Brain microvascular endothelial cell (primary cell): ENCODE data around the gene KRT6A.
"Not testable (repeated sequence)": the region's sequence is repeated elsewhere in the genome, so short reads cannot be mapped to it uniquely, and the experiment has no call there.

ENCODE experiments used
- DNase-seq: peaks from one replicate; pipeline ENCODE4 v3.0.0-alpha.2; 2020
- H3K27ac ChIP-seq: fragments of 250-450 bp; sonication (Bioruptor Pico); 2 replicates; pipeline ENCODE4 v1.5.1; 2020; ENCODE audit warnings: mild to moderate bottlenecking, moderate library complexity
- H3K27me3 ChIP-seq: fragments of 250-450 bp; sonication (Bioruptor Pico); replicated peaks from 2 replicates; pipeline ENCODE4 v1.5.1; 2020; ENCODE audit warnings: mild to moderate bottlenecking
- H3K36me3 ChIP-seq: fragments of 250-450 bp; sonication (Bioruptor Pico); replicated peaks from 2 replicates; pipeline ENCODE4 v1.5.1; 2020; ENCODE audit warnings: mild to moderate bottlenecking
- H3K4me3 ChIP-seq: 2 replicates; pipeline ENCODE4 v1.5.1; 2011; ENCODE audit warnings: low read depth, mild to moderate bottlenecking, control low read depth, low read length, moderate library complexity
- in situ Hi-C: cut with HindIII; loops from 2 replicates; pipeline ENCODE4 v1.10.0; 2017; ENCODE audit warnings: low sequenced_read_pairs, low pct_ligation_motif_present
- TF ChIP-seq, protein P1 (sequence below): IDR thresholded peaks from 2 replicates; pipeline ENCODE4 v1.5.1; 2011; ENCODE audit warnings: low read depth, mild to moderate bottlenecking, moderate library complexity, low read length, control low read depth, inconsistent platforms; ENCODE audit errors: missing control alignments

Gene KRT6A

DNA sequence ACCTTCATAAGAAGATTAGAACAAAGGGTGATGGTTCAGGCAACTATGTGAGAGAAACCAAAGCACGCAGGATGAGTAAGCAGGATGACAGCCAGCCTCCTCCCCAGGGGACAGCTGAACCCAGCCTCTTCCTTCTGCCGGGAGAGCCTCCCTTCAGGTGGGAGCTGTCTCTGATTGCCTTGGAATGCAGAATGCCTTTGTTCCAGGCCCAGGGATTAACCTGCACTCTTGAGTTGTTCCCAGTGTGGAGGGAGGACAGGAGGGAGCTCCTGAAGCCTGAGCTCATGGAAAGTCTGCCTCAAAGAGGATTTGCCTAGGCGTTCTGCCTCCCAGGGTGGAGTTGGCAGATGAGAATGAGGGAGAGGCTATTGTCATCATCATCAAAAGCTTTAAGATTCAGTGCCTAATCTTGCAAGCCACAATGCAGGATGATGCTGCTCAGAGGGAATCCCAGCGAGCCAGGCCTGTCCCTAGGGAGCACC, 3.6 kb upstream of the KRT6A start:
- Histone ChIP-seq H3K27me3 (no peaks in the 10 kb centered on the region), H3K4me3 (no peak overlapping the region), H3K27ac (no peak overlapping the region), H3K36me3 (no peaks in the 10 kb centered on the region)
- DNase-seq, result peak; percentile 80
- TF ChIP-seq, protein P1, sequence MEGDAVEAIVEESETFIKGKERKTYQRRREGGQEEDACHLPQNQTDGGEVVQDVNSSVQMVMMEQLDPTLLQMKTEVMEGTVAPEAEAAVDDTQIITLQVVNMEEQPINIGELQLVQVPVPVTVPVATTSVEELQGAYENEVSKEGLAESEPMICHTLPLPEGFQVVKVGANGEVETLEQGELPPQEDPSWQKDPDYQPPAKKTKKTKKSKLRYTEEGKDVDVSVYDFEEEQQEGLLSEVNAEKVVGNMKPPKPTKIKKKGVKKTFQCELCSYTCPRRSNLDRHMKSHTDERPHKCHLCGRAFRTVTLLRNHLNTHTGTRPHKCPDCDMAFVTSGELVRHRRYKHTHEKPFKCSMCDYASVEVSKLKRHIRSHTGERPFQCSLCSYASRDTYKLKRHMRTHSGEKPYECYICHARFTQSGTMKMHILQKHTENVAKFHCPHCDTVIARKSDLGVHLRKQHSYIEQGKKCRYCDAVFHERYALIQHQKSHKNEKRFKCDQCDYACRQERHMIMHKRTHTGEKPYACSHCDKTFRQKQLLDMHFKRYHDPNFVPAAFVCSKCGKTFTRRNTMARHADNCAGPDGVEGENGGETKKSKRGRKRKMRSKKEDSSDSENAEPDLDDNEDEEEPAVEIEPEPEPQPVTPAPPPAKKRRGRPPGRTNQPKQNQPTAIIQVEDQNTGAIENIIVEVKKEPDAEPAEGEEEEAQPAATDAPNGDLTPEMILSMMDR, result no peak
- in situ Hi-C loops, result no loop called here

DNA sequence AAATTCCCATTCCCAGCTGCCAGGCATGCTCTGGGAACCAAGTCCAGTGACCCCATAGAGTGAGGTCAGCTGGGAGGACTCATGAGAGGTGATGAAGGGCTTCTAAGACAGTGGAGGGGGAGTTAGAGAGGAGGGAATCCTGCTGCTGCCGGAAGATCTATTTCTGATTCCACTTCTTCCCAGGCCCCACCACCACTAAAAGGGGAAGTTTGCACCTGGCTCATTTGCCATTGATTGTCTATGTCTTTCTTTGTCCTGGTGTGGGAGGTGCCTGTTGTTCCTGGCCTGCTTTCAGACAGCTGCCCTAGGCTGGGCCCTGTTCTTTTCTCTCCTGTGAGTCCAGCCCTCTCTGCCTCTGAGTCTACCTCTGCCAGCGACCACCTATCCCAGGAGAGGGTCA, 3.0 kb upstream of the KRT6A start:
- no peak for DNase-seq
- in situ Hi-C loops, result no loop called here
- TF ChIP-seq, protein P1, result no peak
- no peak overlapping the region for H3K4me3 ChIP-seq
- H3K36me3 ChIP-seq, result no peaks in the 10 kb centered on the region
- peaks cover 3% of the 10 kb centered on the region for H3K27me3 ChIP-seq
- peak overlapping the region; percentile 36 for H3K27ac ChIP-seq

DNA sequence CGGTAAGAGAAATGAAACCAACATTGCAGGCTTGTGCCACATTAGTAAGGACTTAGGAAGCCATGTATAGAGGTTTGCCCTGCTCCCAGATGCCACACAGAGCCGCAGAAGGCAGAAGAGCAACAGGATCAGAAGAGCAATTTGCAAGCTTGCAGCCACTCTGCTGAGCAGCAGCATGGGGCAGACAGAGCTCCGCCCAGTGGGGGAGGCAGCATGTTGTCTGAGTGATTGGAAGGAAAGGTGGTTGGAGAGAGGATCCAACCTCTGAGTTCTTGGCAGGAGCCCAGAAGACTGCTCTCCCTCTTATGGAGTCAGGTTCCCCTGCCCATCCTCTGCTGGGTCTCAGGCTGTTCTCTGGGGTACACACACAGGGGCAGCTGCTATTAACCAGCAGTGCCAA, 2.3 kb upstream of the KRT6A start:
- H3K4me3 ChIP-seq, result no peak overlapping the region
- H3K27ac ChIP-seq, result no peak overlapping the region
- no peaks in the 10 kb centered on the region for H3K36me3 ChIP-seq
- no peak for DNase-seq
- TF ChIP-seq, protein P1, result no peak
- H3K27me3 ChIP-seq, result peaks cover 3% of the 10 kb centered on the region
- in situ Hi-C loops, result no loop called here

DNA sequence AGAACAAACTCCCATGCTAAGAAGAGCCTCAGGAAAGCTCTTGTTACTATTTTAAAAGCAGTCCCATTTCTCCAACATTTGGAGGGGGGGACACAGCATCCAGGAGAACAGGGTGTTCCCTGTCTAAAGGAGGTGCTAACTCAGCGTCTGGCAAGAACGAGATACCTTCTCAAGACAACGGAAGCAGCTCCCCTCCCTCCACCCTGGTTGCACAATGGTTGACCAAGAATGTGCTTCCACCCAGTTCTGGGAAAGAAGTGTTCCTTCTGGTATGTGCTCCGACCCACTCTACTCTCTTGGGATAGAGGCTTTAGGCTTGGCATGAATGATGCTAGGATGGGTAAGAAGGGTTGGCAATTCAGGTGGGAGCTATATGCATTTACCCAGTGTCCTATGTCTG, 1.5 kb upstream of the KRT6A start:
- in situ Hi-C loops, result no loop called here
- Histone ChIP-seq H3K4me3 (no peak overlapping the region), H3K27ac (no peak overlapping the region), H3K36me3 (no peaks in the 10 kb centered on the region), H3K27me3 (peaks cover 5% of the 10 kb centered on the region)
- TF ChIP-seq, protein P1, result no peak
- DNase-seq, result peak; percentile 16

DNA sequence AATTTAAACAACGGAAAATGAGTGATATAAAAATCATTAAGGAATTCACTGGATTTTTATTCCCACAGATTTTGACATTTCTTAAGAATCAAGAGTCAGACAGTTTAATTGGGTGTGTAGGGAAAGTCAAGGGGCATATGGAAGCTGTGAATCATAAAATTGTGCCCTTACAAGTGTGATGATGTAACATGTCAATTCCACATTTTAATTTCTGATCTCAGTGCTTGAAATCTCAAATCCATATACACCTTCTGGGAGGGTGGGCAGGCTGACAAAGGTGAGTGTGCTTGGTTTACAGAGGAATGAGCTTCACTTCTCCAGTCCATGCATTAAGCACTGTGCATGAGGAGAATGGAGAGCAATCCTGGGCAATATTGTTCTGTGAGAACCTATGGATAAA, 1.0 kb upstream of the KRT6A start:
- Histone ChIP-seq H3K27me3 (peaks cover 5% of the 10 kb centered on the region), H3K4me3 (no peak overlapping the region), H3K27ac (no peak overlapping the region), H3K36me3 (no peaks in the 10 kb centered on the region)
- TF ChIP-seq, protein P1, result no peak
- no peak for DNase-seq
- in situ Hi-C loops, result no loop called here

DNA sequence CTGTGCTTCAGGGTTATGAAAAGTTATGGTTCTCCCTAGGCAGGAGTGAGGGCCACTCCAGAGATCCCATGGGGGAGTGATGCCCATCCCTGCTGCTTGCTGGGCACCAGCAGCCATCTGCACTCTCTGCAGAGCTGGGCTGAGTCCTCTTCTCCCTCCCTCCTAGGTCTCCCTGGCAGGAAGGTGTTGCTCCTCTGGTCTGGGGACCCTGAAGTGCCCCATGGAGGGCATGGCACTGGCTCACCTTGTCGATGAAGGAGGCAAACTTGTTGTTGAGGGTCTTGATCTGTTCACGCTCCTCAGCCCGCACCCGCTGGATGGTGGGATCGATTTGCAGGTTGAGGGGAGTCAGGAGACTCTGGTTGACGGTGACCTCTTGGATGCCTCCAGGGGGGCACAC, 652 bp downstream of the KRT6A start:
- in situ Hi-C loops, H3K27me3 ChIP-seq, DNase-seq, H3K4me3 ChIP-seq, H3K36me3 ChIP-seq, H3K27ac ChIP-seq: not testable (repeated sequence)

DNA sequence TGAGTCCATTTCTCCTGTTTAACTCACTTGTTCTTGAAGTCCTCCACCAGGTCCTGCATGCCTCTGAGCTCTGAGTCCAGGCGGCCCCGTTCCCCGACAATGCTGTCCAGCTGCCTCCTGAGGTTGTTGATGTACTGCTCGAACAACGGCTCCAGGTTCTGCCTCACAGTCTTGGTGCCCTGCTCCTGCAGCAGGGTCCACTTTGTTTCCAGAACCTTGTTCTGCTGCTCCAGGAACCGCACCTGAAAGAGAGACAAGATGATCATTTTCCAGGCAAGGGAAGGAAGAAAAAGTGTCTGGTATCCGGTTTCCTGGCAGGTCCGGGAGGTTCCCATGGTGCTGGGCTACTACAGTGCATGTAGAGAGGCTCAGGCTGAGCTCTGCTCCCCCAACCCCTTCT, 1.6 kb downstream of the KRT6A start:
- in situ Hi-C loops, H3K36me3 ChIP-seq, DNase-seq, H3K4me3 ChIP-seq, H3K27me3 ChIP-seq, H3K27ac ChIP-seq: not testable (repeated sequence)
